ENCODE data around the gene CD59. TPM values are rescaled to one million over a fixed set of nuclear protein-coding genes. Genes with fewer than 3 reads are reported as not detected.

The CD59 gene
- total and polyA plus RNA-seq, 7 experiments from 2014 or later, result 23.3 to 152 (median 69.6) TPM

- CTCF ChIA-PET, result no interaction called here
- H3K36me3 ChIP-seq (ENCODE audit: control insufficient read depth in 2 of 3, insufficient read depth in 3 of 3, low read length in 3 of 3), result peaks cover 18 to 86% (median 26%) of the 10 kb centered on the region in 3 experiments
- H3K27me3 ChIP-seq (ENCODE audit: control insufficient read depth in 2 of 2, insufficient read depth in 2 of 2, low read length in 2 of 2), result no peaks in the 10 kb centered on the region
- DNase-seq (no peak), ATAC-seq (no peak)
- POLR2A ChIA-PET, result no interaction called here
- no peaks in the 10 kb centered on the region for H3K27me3 Mint-ChIP-seq
- H3K27ac Mint-ChIP-seq, result no peak overlapping the region
- intact Hi-C loops (cut with micrococcal nuclease), result no loop called here
- peaks cover 0 to 7% (median 0%) of the 10 kb centered on the region in 11 donors for H3K9me3 Mint-ChIP-seq
- no peak overlapping the region for H3K27ac ChIP-seq (ENCODE audit: low read depth, low read length)
- no peak overlapping the region for H3K4me3 ChIP-seq (ENCODE audit: low read length)
- peaks cover 0 to 7% of the 10 kb centered on the region in 2 donors for H3K4me1 ChIP-seq (ENCODE audit: control insufficient read depth in 2 of 2, insufficient read depth in 2 of 2, low read length in 2 of 2)
- H3K4me1 Mint-ChIP-seq, result peaks cover 8 to 55% (median 33%) of the 10 kb centered on the region in 7 donors
- H3K36me3 Mint-ChIP-seq, result peaks cover 26 to 72% (median 70%) of the 10 kb centered on the region in 5 donors
- no peak overlapping the region for H3K4me3 Mint-ChIP-seq
- H3K9me3 ChIP-seq (ENCODE audit: control insufficient read depth in 2 of 3, low read length in 3 of 3), result no peaks in the 10 kb centered on the region
These were observed 25.2 kb upstream of the CD59 start for GRCh38 chr11:33761471-33761870.

GRCh38 chr11:33753304-33753967 lies 17.2 kb upstream of the CD59 start:
- POLR2A ChIA-PET, result interaction anchor here (1.5 kb wide), 1 partner anchor 9 kb away, joined by 3 read pairs; no protein-coding TSS in a partner anchor
- H3K27ac Mint-ChIP-seq, result peak overlapping the region in 2 of 9 donors; percentile 54 to 78
- Histone ChIP-seq H3K27ac (ENCODE audit: low read depth, low read length) (no peak overlapping the region), H3K4me1 (ENCODE audit: control insufficient read depth in 2 of 2, insufficient read depth in 2 of 2, low read length in 2 of 2) (no peaks in the 10 kb centered on the region), H3K4me3 (ENCODE audit: low read length) (no peak overlapping the region), H3K9me3 (ENCODE audit: control insufficient read depth in 2 of 3, low read length in 3 of 3) (no peaks in the 10 kb centered on the region), H3K36me3 (ENCODE audit: control insufficient read depth in 2 of 3, insufficient read depth in 3 of 3, low read length in 3 of 3) (peaks cover 20 to 79% (median 39%) of the 10 kb centered on the region in 3 experiments), H3K27me3 (ENCODE audit: control insufficient read depth in 2 of 2, insufficient read depth in 2 of 2, low read length in 2 of 2) (no peaks in the 10 kb centered on the region)
- H3K36me3 Mint-ChIP-seq, result peaks cover 0 to 21% (median 16%) of the 10 kb centered on the region in 5 donors
- intact Hi-C loops (cut with micrococcal nuclease), result no loop called here
- peaks cover 0 to 7% (median 0%) of the 10 kb centered on the region in 7 donors for H3K4me1 Mint-ChIP-seq
- no peak overlapping the region for H3K4me3 Mint-ChIP-seq
- no peak for DNase-seq
- H3K27me3 Mint-ChIP-seq, result no peaks in the 10 kb centered on the region
- no peaks in the 10 kb centered on the region for H3K9me3 Mint-ChIP-seq
- CTCF ChIA-PET, result no interaction called here
- ATAC-seq, result no peak

DNA sequence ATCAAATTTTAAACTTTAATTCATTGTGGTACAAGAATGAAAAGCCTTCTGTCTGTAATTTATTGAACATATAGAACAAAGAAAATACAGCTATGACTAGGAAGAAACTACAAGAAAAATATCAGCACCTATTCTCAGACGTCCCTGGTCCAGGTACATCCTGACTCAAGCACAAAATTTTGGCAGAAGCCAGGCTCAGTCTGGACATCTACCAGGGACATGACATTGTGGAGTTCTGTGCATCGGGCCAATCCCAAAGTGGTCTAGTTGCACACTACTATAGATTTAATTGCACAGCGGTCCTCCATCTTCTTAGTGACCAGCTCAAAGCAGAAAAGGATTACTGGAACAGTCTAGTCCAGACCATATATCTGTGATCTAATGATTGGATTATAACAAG lies 15.7 kb upstream of the CD59 start:
- peaks cover 0 to 7% (median 0%) of the 10 kb centered on the region in 7 donors for H3K4me1 Mint-ChIP-seq
- Histone ChIP-seq H3K27ac (ENCODE audit: low read depth, low read length) (no peak overlapping the region), H3K27me3 (ENCODE audit: control insufficient read depth in 2 of 2, insufficient read depth in 2 of 2, low read length in 2 of 2) (no peaks in the 10 kb centered on the region), H3K9me3 (ENCODE audit: control insufficient read depth in 2 of 3, low read length in 3 of 3) (no peaks in the 10 kb centered on the region), H3K4me3 (ENCODE audit: low read length) (no peak overlapping the region), H3K4me1 (ENCODE audit: control insufficient read depth in 2 of 2, insufficient read depth in 2 of 2, low read length in 2 of 2) (no peaks in the 10 kb centered on the region), H3K36me3 (ENCODE audit: control insufficient read depth in 2 of 3, insufficient read depth in 3 of 3, low read length in 3 of 3) (peaks cover 12 to 69% (median 39%) of the 10 kb centered on the region in 3 experiments)
- no peak overlapping the region for H3K4me3 Mint-ChIP-seq
- ChIA-PET CTCF (no interaction called here), POLR2A (interaction anchor here (0.5 kb wide), 1 partner anchor 64 kb away, joined by 5 read pairs; no protein-coding TSS in a partner anchor)
- peak overlapping the region in 1 of 9 donors; percentile 59 for H3K27ac Mint-ChIP-seq
- ATAC-seq, result no peak
- intact Hi-C loops (cut with micrococcal nuclease), result no loop called here
- no peaks in the 10 kb centered on the region for H3K9me3 Mint-ChIP-seq
- no peaks in the 10 kb centered on the region for H3K27me3 Mint-ChIP-seq
- no peak for DNase-seq
- peaks cover 0 to 22% (median 18%) of the 10 kb centered on the region in 5 donors for H3K36me3 Mint-ChIP-seq

DNA sequence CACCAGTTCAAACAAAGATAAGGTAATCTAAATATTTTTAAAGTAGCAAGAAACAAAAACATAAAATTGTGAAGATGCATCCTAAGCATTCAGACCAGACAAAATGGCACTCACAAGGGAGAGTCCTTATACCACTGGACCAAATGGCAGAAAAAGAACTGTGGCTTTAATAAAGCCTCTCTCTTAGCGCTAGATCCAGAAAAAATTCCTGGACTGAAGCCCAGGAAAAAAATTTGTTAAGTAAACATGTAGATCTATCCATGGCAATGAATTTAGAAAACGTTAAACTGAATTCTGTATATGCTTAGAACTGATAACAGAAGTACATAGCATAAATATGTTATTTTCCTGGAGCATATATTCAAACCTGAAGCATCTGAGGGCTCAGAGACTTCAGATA lies 11.8 kb upstream of the CD59 start:
- POLR2A ChIA-PET, result no interaction called here
- Histone ChIP-seq H3K9me3 (ENCODE audit: control insufficient read depth in 2 of 3, low read length in 3 of 3) (no peaks in the 10 kb centered on the region), H3K4me3 (ENCODE audit: low read length) (no peak overlapping the region), H3K4me1 (ENCODE audit: control insufficient read depth in 2 of 2, insufficient read depth in 2 of 2, low read length in 2 of 2) (no peaks in the 10 kb centered on the region), H3K27me3 (ENCODE audit: control insufficient read depth in 2 of 2, insufficient read depth in 2 of 2, low read length in 2 of 2) (no peaks in the 10 kb centered on the region), H3K27ac (ENCODE audit: low read depth, low read length) (no peak overlapping the region), H3K36me3 (ENCODE audit: control insufficient read depth in 2 of 3, insufficient read depth in 3 of 3, low read length in 3 of 3) (peaks cover 3 to 54% (median 13%) of the 10 kb centered on the region in 3 experiments)
- no peaks in the 10 kb centered on the region for H3K4me1 Mint-ChIP-seq
- intact Hi-C loops (cut with micrococcal nuclease), result loop anchor here in 1 of 2 donors (2.0 kb wide), 1 partner anchor 15 kb away; no protein-coding TSS in a partner anchor
- DNase-seq (no peak), ATAC-seq (no peak)
- H3K27ac Mint-ChIP-seq, result peak overlapping the region in 1 of 9 donors; percentile 28
- H3K4me3 Mint-ChIP-seq, result no peak overlapping the region
- CTCF ChIA-PET, result interaction anchor here (0.7 kb wide), 1 partner anchor 32 kb away, joined by 3 read pairs; no protein-coding TSS in a partner anchor
- no peaks in the 10 kb centered on the region for H3K9me3 Mint-ChIP-seq
- no peaks in the 10 kb centered on the region for H3K27me3 Mint-ChIP-seq
- H3K36me3 Mint-ChIP-seq, result peaks cover 0 to 25% (median 7%) of the 10 kb centered on the region in 5 donors

GRCh38 chr11:33743291-33743690 lies 7.1 kb upstream of the CD59 start:
- peaks cover 0 to 21% (median 6%) of the 10 kb centered on the region in 5 donors for H3K36me3 Mint-ChIP-seq
- Histone ChIP-seq H3K27ac (ENCODE audit: low read depth, low read length) (no peak overlapping the region), H3K9me3 (ENCODE audit: control insufficient read depth in 2 of 3, low read length in 3 of 3) (no peaks in the 10 kb centered on the region), H3K27me3 (ENCODE audit: control insufficient read depth in 2 of 2, insufficient read depth in 2 of 2, low read length in 2 of 2) (no peaks in the 10 kb centered on the region), H3K36me3 (ENCODE audit: control insufficient read depth in 2 of 3, insufficient read depth in 3 of 3, low read length in 3 of 3) (peaks cover 3 to 23% (median 4%) of the 10 kb centered on the region in 3 experiments), H3K4me3 (ENCODE audit: low read length) (no peak overlapping the region), H3K4me1 (ENCODE audit: control insufficient read depth in 2 of 2, insufficient read depth in 2 of 2, low read length in 2 of 2) (no peaks in the 10 kb centered on the region)
- POLR2A ChIA-PET, result interaction anchor here (1.3 to 1.4 kb wide), 2 partner anchors 27 to 30 kb away, joined by 4 read pairs; no protein-coding TSS in a partner anchor
- H3K9me3 Mint-ChIP-seq, result peaks cover 0 to 5% (median 0%) of the 10 kb centered on the region in 11 donors
- H3K27me3 Mint-ChIP-seq, result peaks cover 0 to 2% (median 0%) of the 10 kb centered on the region in 5 donors
- no peak overlapping the region for H3K4me3 Mint-ChIP-seq
- no peak for DNase-seq
- intact Hi-C loops (cut with micrococcal nuclease), result loop anchor here in 1 of 2 donors (1.0 to 2.0 kb wide), 2 partner anchors 8 to 576 kb away; no protein-coding TSS in a partner anchor
- H3K4me1 Mint-ChIP-seq, result no peaks in the 10 kb centered on the region
- H3K27ac Mint-ChIP-seq, result peak overlapping the region in 3 of 9 donors; percentile 6 to 61 (median 50)
- no peak for ATAC-seq
- CTCF ChIA-PET, result interaction anchor here (0.5 to 3.4 kb wide), 6 partner anchors 12 to 385 kb away, joined by 3 to 30 read pairs (median 6); no protein-coding TSS in a partner anchor

GRCh38 chr11:33742249-33742851 lies 6.1 kb upstream of the CD59 start:
- peaks cover 0 to 19% (median 6%) of the 10 kb centered on the region in 5 donors for H3K36me3 Mint-ChIP-seq
- no peaks in the 10 kb centered on the region for H3K27me3 ChIP-seq (ENCODE audit: control insufficient read depth in 2 of 2, insufficient read depth in 2 of 2, low read length in 2 of 2)
- peaks cover 0 to 6% (median 0%) of the 10 kb centered on the region in 5 donors for H3K27me3 Mint-ChIP-seq
- H3K9me3 ChIP-seq (ENCODE audit: control insufficient read depth in 2 of 3, low read length in 3 of 3), result no peaks in the 10 kb centered on the region
- ChIA-PET CTCF (interaction anchor here (0.5 to 3.4 kb wide), 18 partner anchors 9 to 581 kb away, joined by 3 to 30 read pairs (median 4); partner anchors contain the start of gene CSTF3), POLR2A (interaction anchor here (0.6 to 1.4 kb wide), 4 partner anchors 26 to 32 kb away, joined by 3 to 4 read pairs (median 4); partner anchors contain the start of gene FBXO3)
- intact Hi-C loops (cut with micrococcal nuclease), result loop anchor here (1.0 to 2.0 kb wide), 4 partner anchors 26 to 576 kb away; no protein-coding TSS in a partner anchor
- peak overlapping the region in 2 of 9 donors; percentile 20 to 67 for H3K27ac Mint-ChIP-seq
- H3K4me3 ChIP-seq (ENCODE audit: low read length), result no peak overlapping the region
- peaks cover 3 to 23% (median 4%) of the 10 kb centered on the region in 3 experiments for H3K36me3 ChIP-seq (ENCODE audit: control insufficient read depth in 2 of 3, insufficient read depth in 3 of 3, low read length in 3 of 3)
- peaks cover 0 to 7% (median 0%) of the 10 kb centered on the region in 11 donors for H3K9me3 Mint-ChIP-seq
- no peak overlapping the region for H3K27ac ChIP-seq (ENCODE audit: low read depth, low read length)
- no peaks in the 10 kb centered on the region for H3K4me1 ChIP-seq (ENCODE audit: control insufficient read depth in 2 of 2, insufficient read depth in 2 of 2, low read length in 2 of 2)
- H3K4me3 Mint-ChIP-seq, result no peak overlapping the region
- DNase-seq (peak in 4 of 9 donors; percentile 26 to 37 (median 28)), ATAC-seq (peak; percentile 77)
- H3K4me1 Mint-ChIP-seq, result peaks cover 0 to 4% (median 0%) of the 10 kb centered on the region in 7 donors
